Measurements from ENCODE around the gene PA2G4. TPM values are rescaled to one million over a fixed set of nuclear protein-coding genes. Genes with fewer than 3 reads are reported as not detected.

PA2G4 gene
- total RNA-seq, 2 experiments from 2014 or later: 51.0 to 61.0 TPM

- peaks cover 25% of the 10 kb centered on the region for H3K4me1 ChIP-seq (ENCODE audit: insufficient read depth, low read length)
- ChIA-PET POLR2A (no interaction called here), CTCF (no interaction called here)
- ATAC-seq (ENCODE audit: poor library complexity) (no peak), DNase-seq (no peak)
- H3K27me3 Mint-ChIP-seq: no peaks in the 10 kb centered on the region
- H3K4me3 Mint-ChIP-seq: no peak overlapping the region
- peaks cover 34% of the 10 kb centered on the region for H3K4me1 Mint-ChIP-seq (ENCODE audit: low read depth)
- no peak overlapping the region for H3K4me3 ChIP-seq (ENCODE audit: low read length)
- H3K36me3 ChIP-seq (ENCODE audit: insufficient read depth, low read length): no peaks in the 10 kb centered on the region
- intact Hi-C loops (cut with DNase I, micrococcal nuclease): no loop called here
- TF ChIP-seq CTCF (IDR thresholded peaks at IDR 0.05): no peak
- H3K9me3 Mint-ChIP-seq: no peaks in the 10 kb centered on the region
- no peaks in the 10 kb centered on the region for H3K36me3 Mint-ChIP-seq (ENCODE audit: low read depth)
- H3K27me3 ChIP-seq (ENCODE audit: control insufficient read depth in 1 of 2, insufficient read depth in 2 of 2, low read length in 2 of 2): no peaks in the 10 kb centered on the region
- H3K9me3 ChIP-seq (ENCODE audit: control insufficient read depth in 1 of 2, insufficient read depth in 1 of 2, low read length in 2 of 2): no peaks in the 10 kb centered on the region
- no peak overlapping the region for H3K27ac Mint-ChIP-seq
- no peak overlapping the region for H3K27ac ChIP-seq (ENCODE audit: low read depth in 1 of 2, low read length in 2 of 2)
These were observed 5.8 kb upstream of the PA2G4 start for GRCh38 chr12:56098592-56098991.

GRCh38 chr12:56099787-56100186 lies 4.6 kb upstream of the PA2G4 start:
- ATAC-seq (ENCODE audit: poor library complexity): no peak
- no peak for DNase-seq
- ChIA-PET CTCF (no interaction called here), POLR2A (no interaction called here)
- Histone ChIP-seq H3K4me1 (ENCODE audit: insufficient read depth, low read length) (peaks cover 33% of the 10 kb centered on the region), H3K4me3 (ENCODE audit: low read length) (no peak overlapping the region), H3K27me3 (ENCODE audit: control insufficient read depth in 1 of 2, insufficient read depth in 2 of 2, low read length in 2 of 2) (no peaks in the 10 kb centered on the region), H3K36me3 (ENCODE audit: insufficient read depth, low read length) (no peaks in the 10 kb centered on the region), H3K27ac (ENCODE audit: low read depth in 1 of 2, low read length in 2 of 2) (no peak overlapping the region), H3K9me3 (ENCODE audit: control insufficient read depth in 1 of 2, insufficient read depth in 1 of 2, low read length in 2 of 2) (no peaks in the 10 kb centered on the region)
- Mint-ChIP-seq H3K4me3 (peak overlapping the region; percentile 16), H3K27me3 (no peaks in the 10 kb centered on the region), H3K9me3 (no peaks in the 10 kb centered on the region), H3K36me3 (ENCODE audit: low read depth) (peaks cover 11% of the 10 kb centered on the region), H3K27ac (peak overlapping the region; percentile 73), H3K4me1 (ENCODE audit: low read depth) (peaks cover 45% of the 10 kb centered on the region)
- intact Hi-C loops (cut with DNase I, micrococcal nuclease): loop anchor here (2.0 to 10.0 kb wide), 3 partner anchors 17 to 365 kb away; partner anchors contain the start of gene DNAJC14 (in 1 of the 2)
- TF ChIP-seq CTCF (IDR thresholded peaks at IDR 0.05): no peak

- no peak overlapping the region for H3K27ac ChIP-seq (ENCODE audit: low read depth in 1 of 2, low read length in 2 of 2)
- DNase-seq (no peak), ATAC-seq (ENCODE audit: poor library complexity) (no peak)
- intact Hi-C loops (cut with DNase I, micrococcal nuclease): loop anchor here (2.0 to 10.0 kb wide), 3 partner anchors 18 to 366 kb away; partner anchors contain the start of gene DNAJC14 (in 1 of the 2)
- Mint-ChIP-seq H3K27me3 (no peaks in the 10 kb centered on the region), H3K27ac (peak overlapping the region; percentile 100), H3K9me3 (no peaks in the 10 kb centered on the region), H3K4me1 (ENCODE audit: low read depth) (peaks cover 56% of the 10 kb centered on the region), H3K4me3 (no peak overlapping the region), H3K36me3 (ENCODE audit: low read depth) (peaks cover 19% of the 10 kb centered on the region)
- no peaks in the 10 kb centered on the region for H3K9me3 ChIP-seq (ENCODE audit: control insufficient read depth in 1 of 2, insufficient read depth in 1 of 2, low read length in 2 of 2)
- no peak for TF ChIP-seq CTCF (IDR thresholded peaks at IDR 0.05)
- H3K4me3 ChIP-seq (ENCODE audit: low read length): no peak overlapping the region
- ChIA-PET POLR2A (interaction anchor here (6.3 kb wide), 1 partner anchor 16 kb away, joined by 233 read pairs; the partner anchor contains the start of genes RPL41 and ZC3H10), CTCF (interaction anchor here (0.7 kb wide), 1 partner anchor 376 kb away, joined by 3 read pairs; no protein-coding TSS in a partner anchor)
- no peaks in the 10 kb centered on the region for H3K27me3 ChIP-seq (ENCODE audit: control insufficient read depth in 1 of 2, insufficient read depth in 2 of 2, low read length in 2 of 2)
- peaks cover 44% of the 10 kb centered on the region for H3K4me1 ChIP-seq (ENCODE audit: insufficient read depth, low read length)
- H3K36me3 ChIP-seq (ENCODE audit: insufficient read depth, low read length): no peaks in the 10 kb centered on the region
These were observed 3.3 kb upstream of the PA2G4 start for GRCh38 chr12:56101045-56101444.
